Lower leg skin (tissue), 4 donors: Measurements from ENCODE around the gene CTSO. TPM values are rescaled to one million over a fixed set of nuclear protein-coding genes. Genes with fewer than 3 reads are reported as not detected.
"Not testable (repeated sequence)": the region's sequence is repeated elsewhere in the genome, so short reads cannot be mapped to it uniquely, and the experiment has no call there.

Experiments used
- DNase-seq, 2 donors: peaks; one replicate each; pipeline ENCODE4 v3.0.0-alpha.2; 2019; ENCODE audit warnings: low spot score in 2 of 2
- H3K4me3 ChIP-seq: fragments of 200-600 bp; sonication (generic); 2 replicates; pipeline ENCODE4 v1.5.1; 2017; ENCODE audit warnings: mild to moderate bottlenecking, low read depth; ENCODE audit not compliant: poor library complexity, severe bottlenecking
- POLR2A ChIP-seq, 2 donors: fragments of 450-650 bp; IDR thresholded peaks; one replicate each; pipeline ENCODE4 v1.6.1; 2016 to 2017; ENCODE audit warnings: antibody characterized with exemption in 2 of 2, mild to moderate bottlenecking in 1 of 2, moderate library complexity in 1 of 2
- WGBS, 2 donors: methylation state at CpG; one replicate each; pipeline ENCODE4 v1.1.5; 2018; 5-methylcytosine and 5-hydroxymethylcytosine counted together
- intact Hi-C: fragments of 100-400 bp; cut with DNase I; formaldehyde crosslinking; loops from one replicate; pipeline ENCODE4 v1.15.0; 2023; ENCODE audit warnings: low total_unique reads
- total RNA-seq, 4 donors: library from RNA; depleted of rRNA; stranded (reverse); fragments of >200 nt; gene quantifications; one replicate each; pipeline ENCODE4 v1.1.0, GENCODE V29; 2016
- TF ChIP-seq, protein P1 (sequence below), 3 donors: fragments of 450-650 bp; IDR thresholded peaks; one replicate each; pipeline ENCODE4 v1.5.1; 2016; ENCODE audit warnings: antibody characterized with exemption in 3 of 3, mild to moderate bottlenecking in 3 of 3, moderate library complexity in 2 of 3

CTSO gene
- total RNA-seq, 4 donors from 2014 or later, result 5.1 to 13.0 (median 9.1) TPM

DNA sequence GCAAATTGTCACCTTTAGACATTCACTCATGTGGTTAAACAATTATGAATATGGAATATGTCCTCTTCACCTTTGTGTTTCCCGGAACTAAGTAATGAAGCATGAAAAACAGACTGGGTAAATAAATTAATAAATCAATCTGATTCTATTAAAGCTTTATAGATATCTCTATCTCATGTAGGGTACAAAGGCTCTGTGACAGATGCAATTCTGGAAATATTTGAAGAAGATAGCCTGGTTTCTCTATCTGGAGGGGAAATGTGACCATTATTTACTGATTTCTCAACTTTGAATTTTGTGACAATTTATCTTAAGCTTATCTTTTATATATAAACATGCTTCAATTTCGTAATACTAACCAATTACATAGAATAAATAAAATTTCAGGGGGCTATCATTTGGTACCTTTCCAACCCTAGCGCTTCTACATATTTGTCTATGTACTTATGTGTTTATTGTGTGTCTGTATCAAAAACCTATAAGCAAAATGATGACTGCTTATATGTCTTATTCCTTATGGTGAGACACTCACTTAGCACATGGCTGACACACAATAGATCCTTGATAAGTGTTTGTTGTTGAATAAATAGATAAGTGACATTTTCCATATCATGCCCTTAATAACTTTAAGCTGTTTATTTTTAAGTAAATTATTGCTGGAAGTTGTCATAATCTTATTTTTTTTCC, 9.9 kb downstream of the CTSO start:
- no peak for DNase-seq
- 95 to 99% methylated on average over 3 of the region's 3 CpGs for WGBS, 2 donors
- intact Hi-C loops, result no loop called here
- H3K4me3 ChIP-seq, result no peak overlapping the region
- TF ChIP-seq, protein P1, sequence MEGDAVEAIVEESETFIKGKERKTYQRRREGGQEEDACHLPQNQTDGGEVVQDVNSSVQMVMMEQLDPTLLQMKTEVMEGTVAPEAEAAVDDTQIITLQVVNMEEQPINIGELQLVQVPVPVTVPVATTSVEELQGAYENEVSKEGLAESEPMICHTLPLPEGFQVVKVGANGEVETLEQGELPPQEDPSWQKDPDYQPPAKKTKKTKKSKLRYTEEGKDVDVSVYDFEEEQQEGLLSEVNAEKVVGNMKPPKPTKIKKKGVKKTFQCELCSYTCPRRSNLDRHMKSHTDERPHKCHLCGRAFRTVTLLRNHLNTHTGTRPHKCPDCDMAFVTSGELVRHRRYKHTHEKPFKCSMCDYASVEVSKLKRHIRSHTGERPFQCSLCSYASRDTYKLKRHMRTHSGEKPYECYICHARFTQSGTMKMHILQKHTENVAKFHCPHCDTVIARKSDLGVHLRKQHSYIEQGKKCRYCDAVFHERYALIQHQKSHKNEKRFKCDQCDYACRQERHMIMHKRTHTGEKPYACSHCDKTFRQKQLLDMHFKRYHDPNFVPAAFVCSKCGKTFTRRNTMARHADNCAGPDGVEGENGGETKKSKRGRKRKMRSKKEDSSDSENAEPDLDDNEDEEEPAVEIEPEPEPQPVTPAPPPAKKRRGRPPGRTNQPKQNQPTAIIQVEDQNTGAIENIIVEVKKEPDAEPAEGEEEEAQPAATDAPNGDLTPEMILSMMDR (IDR thresholded peaks at IDR 0.05), result no peak
- TF ChIP-seq POLR2A (IDR thresholded peaks at IDR 0.05), result no peak

DNA sequence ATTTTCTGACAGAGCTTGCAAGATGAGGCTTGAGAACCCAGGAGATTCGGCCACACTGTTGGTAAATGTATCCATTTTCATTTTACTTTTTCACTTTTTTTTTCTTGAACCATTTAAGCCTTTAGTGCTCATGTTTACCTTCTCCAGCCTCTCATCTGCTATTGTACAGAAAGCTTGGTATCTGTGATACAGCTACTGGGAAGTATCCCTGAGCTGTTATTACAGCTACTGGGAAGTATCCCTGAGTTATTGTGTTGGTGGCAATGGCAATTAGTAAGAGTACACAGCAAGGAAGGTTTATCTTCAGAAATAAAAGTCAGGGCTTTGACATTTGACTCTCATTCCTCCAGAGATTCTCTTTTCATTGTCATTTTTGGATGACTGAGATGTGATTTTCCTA, 11.8 kb downstream of the CTSO start:
- no peak overlapping the region for H3K4me3 ChIP-seq
- TF ChIP-seq, protein P1 (IDR thresholded peaks at IDR 0.05), result no peak
- no peak for TF ChIP-seq POLR2A (IDR thresholded peaks at IDR 0.05)
- no peak for DNase-seq
- intact Hi-C loops, result no loop called here
- WGBS, 2 donors, result 88 to 93% methylated on average over 1 of the region's 1 CpG

DNA sequence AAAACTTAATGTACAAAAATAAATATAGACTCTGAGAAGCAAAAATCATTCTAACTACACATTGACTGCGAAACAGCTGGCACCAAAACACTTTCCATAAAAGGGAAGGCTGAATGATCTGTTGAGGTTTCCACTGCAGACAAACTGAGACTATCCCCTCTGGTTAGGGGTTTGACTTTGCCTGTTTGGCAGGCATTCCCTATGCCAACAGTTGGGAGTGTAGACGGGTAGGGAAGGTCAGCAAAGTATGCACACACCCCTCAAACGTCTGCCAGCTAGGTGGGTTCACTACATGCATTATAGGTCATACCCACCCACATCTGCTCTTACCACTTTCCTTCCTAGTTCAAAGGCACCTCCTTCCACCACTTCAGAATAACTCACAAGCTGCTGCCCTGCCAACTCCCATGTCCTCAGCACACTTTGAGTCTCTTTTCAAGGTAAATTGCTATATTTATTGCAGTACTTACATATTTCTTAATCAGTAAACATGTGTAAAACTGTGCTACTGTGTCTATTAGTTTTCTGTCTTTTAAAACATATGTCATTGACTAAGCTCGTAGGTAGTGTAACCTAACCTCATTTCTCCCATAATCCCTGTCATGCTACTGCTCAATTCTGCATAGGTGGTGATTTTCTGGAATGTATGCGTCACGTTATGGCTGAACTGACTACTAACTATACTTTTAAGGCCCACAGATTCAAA, 12.4 kb downstream of the CTSO start:
- 77 to 83% methylated on average over 6 of the region's 6 CpGs for WGBS, 2 donors
- TF ChIP-seq, protein P1 (IDR thresholded peaks at IDR 0.05), result no peak
- TF ChIP-seq POLR2A (IDR thresholded peaks at IDR 0.05), result no peak
- DNase-seq, result no peak
- intact Hi-C loops, result no loop called here
- no peak overlapping the region for H3K4me3 ChIP-seq

DNA sequence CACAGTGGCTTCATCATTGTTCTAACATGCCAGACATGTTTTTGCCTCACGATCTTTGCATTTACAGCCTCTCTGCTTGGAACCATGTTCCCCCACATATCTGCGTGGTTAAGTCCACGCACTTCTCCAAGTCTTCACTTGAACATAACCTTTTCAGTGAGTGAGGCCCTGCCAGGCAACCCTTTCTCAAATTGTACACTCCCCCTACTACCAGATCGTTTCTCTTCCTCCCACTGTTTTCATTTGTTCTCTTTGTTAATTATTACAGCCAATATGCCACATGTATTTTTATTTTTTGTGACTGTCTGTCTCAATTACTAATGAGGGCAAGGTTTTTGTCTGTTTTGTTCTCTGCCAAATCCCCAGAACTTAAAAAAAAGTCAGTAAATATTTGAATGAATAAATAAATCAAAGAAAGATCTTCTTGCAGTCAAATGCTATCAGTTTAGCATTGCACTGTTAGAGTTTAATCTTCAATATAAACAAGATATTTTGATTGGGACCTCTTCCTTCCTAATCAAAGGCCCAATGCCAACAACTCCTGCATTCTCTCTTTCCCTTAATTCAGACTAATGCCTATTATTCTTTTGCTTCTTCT, 18.2 kb downstream of the CTSO start:
- TF ChIP-seq, protein P1 (IDR thresholded peaks at IDR 0.05), result no peak
- no peak for TF ChIP-seq POLR2A (IDR thresholded peaks at IDR 0.05)
- 75 to 83% methylated on average over 4 of the region's 4 CpGs for WGBS, 2 donors
- DNase-seq, result no peak
- intact Hi-C loops, result no loop called here
- H3K4me3 ChIP-seq, result no peak overlapping the region

DNA sequence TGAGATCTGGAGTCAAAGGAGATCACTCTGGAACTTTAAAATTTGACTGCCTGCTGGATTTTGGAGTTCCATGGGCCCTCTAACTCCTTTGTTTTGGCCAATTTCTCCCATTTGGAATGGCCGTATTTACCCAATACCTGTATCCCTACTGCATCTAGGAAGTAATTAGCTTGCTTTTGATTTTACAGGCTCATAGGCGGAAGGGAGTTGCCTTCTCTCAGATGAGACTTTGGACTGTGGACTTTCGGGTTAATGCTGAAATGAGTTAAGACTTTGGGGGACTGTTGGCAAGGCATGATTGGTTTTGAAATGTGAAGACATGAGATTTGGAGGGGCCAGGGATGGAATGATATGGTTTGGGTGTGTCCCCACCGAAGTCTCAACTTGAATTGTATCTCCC, 19.0 kb downstream of the CTSO start:
- WGBS, 2 donors, result 96 to 97% methylated on average over 4 of the region's 4 CpGs
- intact Hi-C loops, DNase-seq, H3K4me3 ChIP-seq: not testable (repeated sequence)

DNA sequence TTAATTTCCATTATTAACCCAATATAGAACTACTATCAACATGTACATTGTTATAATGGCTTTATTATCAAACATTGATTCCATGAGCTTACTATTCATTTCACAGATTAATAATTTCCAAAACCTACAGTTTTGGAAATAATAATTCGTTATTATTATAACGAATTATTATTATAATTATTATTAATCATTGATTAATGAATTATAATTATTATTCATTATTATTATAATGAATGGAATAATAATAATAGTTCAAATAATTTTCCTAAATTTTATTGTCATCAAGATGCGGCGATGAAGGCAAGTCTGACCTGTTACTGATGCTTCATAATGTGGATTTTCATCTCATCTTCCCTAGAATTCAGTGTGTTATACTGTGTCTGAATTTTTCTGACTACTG, 22.0 kb downstream of the CTSO start:
- intact Hi-C loops, result no loop called here
- DNase-seq, result no peak
- TF ChIP-seq POLR2A (IDR thresholded peaks at IDR 0.05), result no peak
- 94 to 97% methylated on average over 4 of the region's 4 CpGs for WGBS, 2 donors
- H3K4me3 ChIP-seq, result no peak overlapping the region
